Measurements from ENCODE around the gene LRRN2.
"Not testable (repeated sequence)": the region's sequence is repeated elsewhere in the genome, so short reads cannot be mapped to it uniquely, and the experiment has no call there.

LRRN2 gene

GRCh38 chr1:204640578-204640977 lies 45.0 kb downstream of the LRRN2 start:
- H3K4me1 ChIP-seq: peaks cover 30% of the 10 kb centered on the region
- no peaks in the 10 kb centered on the region for H3K9me3 ChIP-seq
- no peak overlapping the region for H3K4me3 ChIP-seq (ENCODE audit: low read depth, low read length)
- H3K36me3 ChIP-seq: no peaks in the 10 kb centered on the region
- no peaks in the 10 kb centered on the region for H3K27me3 ChIP-seq
- DNase-seq: no peak
- peak; percentile 31 for TF ChIP-seq CTCF (IDR thresholded peaks at IDR 0.05; ENCODE audit: low read depth, low read length)

GRCh38 chr1:204634260-204634910 lies 51.2 kb downstream of the LRRN2 start:
- Histone ChIP-seq H3K4me1 (peaks cover 49% of the 10 kb centered on the region), H3K4me3 (ENCODE audit: low read depth, low read length) (no peak overlapping the region), H3K36me3 (no peaks in the 10 kb centered on the region), H3K9me3 (no peaks in the 10 kb centered on the region), H3K27me3 (no peaks in the 10 kb centered on the region)
- DNase-seq: no peak
- TF ChIP-seq CTCF (IDR thresholded peaks at IDR 0.05; ENCODE audit: low read depth, low read length): no peak

- no peak for TF ChIP-seq CTCF (IDR thresholded peaks at IDR 0.05; ENCODE audit: low read depth, low read length)
- Histone ChIP-seq H3K4me3 (ENCODE audit: low read depth, low read length) (no peak overlapping the region), H3K27me3 (no peaks in the 10 kb centered on the region), H3K36me3 (no peaks in the 10 kb centered on the region), H3K9me3 (no peaks in the 10 kb centered on the region), H3K4me1 (peaks cover 46% of the 10 kb centered on the region)
- no peak for DNase-seq
Measured at GRCh38 chr1:204633665-204634064, 51.9 kb downstream of the LRRN2 start.

GRCh38 chr1:204630132-204630905 lies 55.2 kb downstream of the LRRN2 start:
- Histone ChIP-seq H3K9me3 (no peaks in the 10 kb centered on the region), H3K27me3 (no peaks in the 10 kb centered on the region), H3K4me1 (peaks cover 26% of the 10 kb centered on the region), H3K4me3 (ENCODE audit: low read depth, low read length) (peak overlapping the region; percentile 10), H3K36me3 (no peaks in the 10 kb centered on the region)
- no peak for TF ChIP-seq CTCF (IDR thresholded peaks at IDR 0.05; ENCODE audit: low read depth, low read length)
- DNase-seq: peak; percentile 57

GRCh38 chr1:204629459-204629858 lies 56.1 kb downstream of the LRRN2 start:
- H3K4me1 ChIP-seq: peaks cover 26% of the 10 kb centered on the region
- not testable (repeated sequence) for H3K4me3 ChIP-seq (ENCODE audit: low read depth, low read length); H3K36me3 ChIP-seq; H3K9me3 ChIP-seq; DNase-seq; H3K27me3 ChIP-seq

GRCh38 chr1:204628868-204629267 lies 56.7 kb downstream of the LRRN2 start:
- Histone ChIP-seq H3K27me3 (no peaks in the 10 kb centered on the region), H3K9me3 (no peaks in the 10 kb centered on the region), H3K4me3 (ENCODE audit: low read depth, low read length) (no peak overlapping the region), H3K36me3 (no peaks in the 10 kb centered on the region), H3K4me1 (peaks cover 26% of the 10 kb centered on the region)
- TF ChIP-seq CTCF (IDR thresholded peaks at IDR 0.05; ENCODE audit: low read depth, low read length): no peak
- DNase-seq: no peak
